GM18868 (cell line): Measurements from ENCODE around the gene SH3PXD2A.

Experiments
- ATAC-seq: cut with Tn5 transposase; IDR thresholded peaks from one replicate; pipeline ENCODE4 v1.9.1; 2021; ENCODE audit warnings: mild to moderate bottlenecking, moderate library complexity; ENCODE audit not compliant: unreplicated experiment

Gene SH3PXD2A

DNA sequence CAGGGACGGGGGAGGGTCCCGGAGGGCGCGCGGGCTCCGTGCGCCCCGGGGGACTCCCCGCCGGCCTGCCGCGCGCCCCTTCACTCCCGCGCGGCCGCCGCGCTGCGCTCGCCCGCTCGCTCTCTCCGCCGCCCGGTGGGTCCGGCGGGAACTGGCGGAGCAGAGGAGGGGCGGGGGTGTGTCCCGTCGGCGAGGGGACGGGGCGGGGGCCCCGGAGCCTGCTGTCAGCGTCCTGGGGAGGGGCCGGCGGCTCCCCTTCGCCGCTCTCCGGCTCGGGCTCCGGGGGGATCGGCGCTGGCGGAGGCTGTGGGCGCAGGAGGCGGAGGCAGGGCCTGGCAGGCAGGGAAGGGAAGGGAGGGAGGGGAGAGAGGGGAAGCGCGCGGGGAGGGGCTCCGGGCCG lies at the start of gene SH3PXD2A:
Gene SH3PXD2A, minus strand, starts transcription at position 153 of the 400 bp plus-strand sequence. CDS start 310 bp downstream, outside the sequence.
- ATAC-seq, result no peak

GRCh38 chr10:103901299-103901698 lies 45.9 kb upstream of the SH3PXD2A start:
- no peak for ATAC-seq

DNA sequence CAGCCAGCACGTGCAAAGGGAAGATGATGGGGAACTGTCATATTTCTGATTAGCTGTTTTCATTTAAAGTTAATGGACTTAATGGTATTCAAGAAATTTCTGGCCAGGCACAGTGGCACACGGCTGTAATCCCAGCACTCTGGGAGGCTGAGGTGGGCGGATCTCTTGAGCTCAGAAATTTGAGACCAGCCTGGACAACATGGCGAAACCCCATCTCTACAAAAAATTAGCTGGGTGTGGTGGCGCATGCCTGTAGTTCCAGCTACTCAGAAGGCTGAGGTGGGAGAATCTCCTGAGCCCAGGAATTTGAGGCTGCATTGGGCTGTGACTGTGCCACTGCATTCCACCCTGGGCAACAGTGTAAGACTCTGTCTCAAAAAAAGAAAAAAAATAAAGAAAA lies 43.9 kb upstream of the SH3PXD2A start:
- no peak for ATAC-seq

DNA sequence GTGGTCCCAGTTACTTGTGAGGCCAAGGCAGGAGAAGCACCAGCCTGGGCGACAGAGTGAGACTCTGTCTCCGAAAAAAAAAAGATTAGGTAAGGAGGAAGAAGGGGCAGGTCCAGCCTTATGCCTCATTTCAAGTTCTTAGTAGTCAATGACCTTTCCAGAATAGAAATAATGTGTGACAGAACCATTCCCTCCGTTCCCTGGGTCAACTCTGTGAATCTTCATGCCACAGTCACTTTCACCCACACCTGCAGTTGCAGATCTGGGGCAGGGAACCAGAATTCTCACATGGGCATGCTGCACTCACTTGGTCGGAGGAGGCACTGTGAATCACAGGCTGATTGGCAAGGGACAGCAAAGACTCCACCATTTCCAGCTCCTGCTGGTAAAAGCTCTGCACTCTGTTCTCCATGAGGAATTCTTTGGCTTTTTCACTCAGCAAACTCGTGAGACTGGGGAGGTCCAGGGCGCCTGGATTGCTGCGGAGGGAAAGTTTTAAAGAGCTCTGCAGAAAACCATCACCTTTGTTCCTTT lies 41.9 kb upstream of the SH3PXD2A start:
- ATAC-seq, result no peak

DNA sequence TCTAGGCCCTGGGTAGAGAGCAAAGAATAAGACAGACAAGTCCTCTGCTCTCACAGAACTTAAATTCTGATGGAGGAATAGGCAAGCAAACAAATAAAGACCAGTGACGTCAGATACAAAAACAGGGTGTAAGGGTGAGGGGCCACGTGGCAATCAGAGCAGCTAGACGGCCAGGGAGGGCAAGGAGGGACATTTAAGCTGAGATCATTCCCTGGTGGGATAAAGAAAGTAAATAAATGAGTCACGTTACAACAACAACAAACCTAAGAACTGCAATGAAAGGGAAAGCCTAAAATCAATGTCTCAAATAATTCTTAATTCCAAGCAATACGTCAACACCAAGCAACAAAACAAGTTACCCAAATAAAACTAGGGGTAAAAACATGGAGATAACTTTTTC lies 40.8 kb upstream of the SH3PXD2A start:
- ATAC-seq, result no peak

DNA sequence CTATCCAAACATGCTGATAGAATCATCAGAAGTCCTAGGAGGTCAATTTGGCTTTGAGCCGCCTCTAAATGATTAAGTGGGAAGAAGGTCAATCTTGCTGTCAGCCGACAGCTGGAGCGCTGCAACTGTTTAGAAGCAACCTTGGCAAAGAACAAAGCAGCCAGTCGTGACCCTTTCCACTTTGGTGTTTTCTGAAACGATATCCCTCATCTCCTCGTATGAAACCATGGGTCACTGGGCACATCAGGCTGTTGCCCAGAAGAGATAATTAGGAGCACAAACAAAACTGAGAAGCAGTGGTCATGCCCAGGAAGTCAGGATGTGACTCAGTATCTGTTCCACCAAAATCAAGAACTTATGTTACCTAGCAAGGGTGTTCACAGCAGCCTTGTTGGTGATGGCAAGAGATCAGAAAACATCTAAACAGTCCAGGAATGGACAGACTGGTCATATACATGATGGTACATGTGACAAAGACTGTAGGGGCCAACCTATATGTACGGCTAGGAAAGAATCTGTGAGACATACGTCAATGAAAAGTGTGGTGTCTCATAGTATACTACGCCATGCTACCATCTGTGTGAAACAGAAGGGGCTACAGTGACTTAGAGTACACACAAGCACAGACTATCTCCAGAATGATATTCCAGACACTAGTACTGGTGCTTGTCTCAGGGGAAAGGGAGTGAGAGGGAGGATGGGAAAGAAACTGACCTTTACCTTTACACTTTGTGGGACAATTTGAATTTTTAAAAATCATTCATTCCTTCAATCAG lies 40.2 kb upstream of the SH3PXD2A start:
- ATAC-seq, result no peak

DNA sequence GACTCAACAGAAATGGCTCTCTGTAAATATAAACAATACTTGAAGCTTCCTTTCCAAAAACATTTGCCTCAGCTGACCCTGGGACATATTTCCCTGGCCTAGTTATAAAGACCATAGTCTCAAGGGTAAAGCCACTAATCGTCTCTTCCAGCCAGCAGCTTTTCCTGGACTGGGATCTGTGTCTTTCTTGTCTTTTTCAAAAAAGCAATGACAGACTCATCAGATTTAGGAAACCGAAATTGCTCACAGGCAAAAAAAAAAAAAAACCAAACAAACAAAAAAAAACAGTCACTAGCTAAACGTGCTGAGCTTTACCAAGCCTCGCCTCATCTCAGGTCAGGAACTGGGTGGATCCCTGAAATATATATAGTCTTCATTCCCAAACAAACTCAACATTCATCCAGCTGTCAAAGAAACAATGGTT lies 39.1 kb upstream of the SH3PXD2A start:
- no peak for ATAC-seq

GRCh38 chr10:103893817-103894216 lies 38.4 kb upstream of the SH3PXD2A start:
- no peak for ATAC-seq

DNA sequence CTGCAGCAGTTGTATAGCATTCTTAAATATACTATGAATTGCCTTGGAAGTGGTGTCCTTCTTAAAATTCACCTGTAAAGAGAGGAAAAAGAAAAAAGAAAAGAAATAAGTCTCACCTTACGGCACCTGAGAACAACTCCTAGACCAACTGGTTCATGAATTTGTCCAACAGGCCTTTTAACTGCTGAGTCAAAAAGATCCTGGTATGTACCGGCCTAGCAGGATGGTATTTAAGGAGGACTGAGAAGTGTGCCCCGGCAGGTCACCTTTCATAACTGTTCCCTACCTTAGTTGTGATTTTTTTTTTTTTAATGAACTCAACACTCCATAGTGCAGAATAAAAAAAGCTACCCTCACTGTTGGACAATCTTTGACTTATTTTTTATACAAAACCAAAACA lies 36.8 kb upstream of the SH3PXD2A start:
- no peak for ATAC-seq

DNA sequence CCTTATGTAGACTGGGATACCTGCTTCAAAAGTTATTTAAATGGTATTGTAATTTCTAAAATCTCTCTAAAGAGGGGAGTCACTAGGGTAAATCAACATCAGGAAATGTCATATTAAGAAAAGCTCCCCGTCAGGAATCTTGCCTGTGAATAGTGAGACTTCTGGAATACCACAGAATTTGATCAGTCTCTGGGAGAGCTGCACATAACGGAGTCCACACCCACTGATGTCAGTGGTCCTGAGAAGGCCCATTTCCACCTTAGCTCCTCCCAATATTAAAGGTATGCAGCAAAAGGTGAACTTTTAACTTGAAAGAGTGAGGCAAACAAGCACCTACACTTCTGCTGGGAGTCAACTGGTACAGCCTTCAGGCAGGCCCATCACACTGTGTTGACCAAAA lies 35.3 kb upstream of the SH3PXD2A start:
- no peak for ATAC-seq

- no peak for ATAC-seq
These were observed 34.9 kb upstream of the SH3PXD2A start for GRCh38 chr10:103890194-103890658.

- no peak for ATAC-seq
These were observed 33.8 kb upstream of the SH3PXD2A start for GRCh38 chr10:103889121-103889720.

GRCh38 chr10:103888113-103888841 lies 32.9 kb upstream of the SH3PXD2A start:
- peak; percentile 69 for ATAC-seq

- ATAC-seq, result no peak
These were observed 30.2 kb upstream of the SH3PXD2A start for GRCh38 chr10:103885617-103886016.

- ATAC-seq, result no peak
These were observed 29.3 kb upstream of the SH3PXD2A start for GRCh38 chr10:103884681-103885139.

DNA sequence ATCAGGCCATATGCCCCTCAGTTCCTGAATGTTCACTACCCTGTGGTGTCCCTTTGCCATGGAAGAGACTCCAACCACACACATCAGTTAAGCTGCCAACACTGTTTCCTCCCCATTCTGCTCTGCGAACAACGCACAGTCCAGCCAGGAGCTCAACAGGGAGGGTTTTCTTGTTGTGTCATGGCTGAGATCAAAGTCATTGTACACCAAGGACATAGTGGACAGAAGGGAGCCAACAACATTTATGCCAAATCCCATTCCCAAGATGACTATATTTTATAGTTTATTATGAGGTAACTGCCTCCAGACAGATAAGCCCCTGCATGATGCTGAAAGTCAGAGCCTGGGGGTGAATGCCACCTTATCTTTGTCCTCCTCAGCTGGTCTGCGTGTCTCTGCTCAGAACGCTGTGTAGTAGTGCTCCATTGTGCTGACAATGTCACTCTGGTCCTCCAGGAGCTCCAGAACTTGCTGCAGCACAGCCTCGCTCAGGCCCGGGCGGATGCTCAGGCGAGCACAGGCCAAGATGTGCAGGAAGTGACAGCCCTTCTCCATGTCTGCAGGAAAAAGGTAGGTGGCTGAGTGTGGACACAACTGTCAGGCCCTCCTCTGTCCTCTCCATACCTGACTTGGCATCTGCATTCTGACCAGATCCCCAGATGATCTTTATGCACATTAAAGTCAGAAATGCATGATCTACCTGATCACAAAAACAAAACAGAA lies 27.1 kb upstream of the SH3PXD2A start:
- ATAC-seq, result no peak

DNA sequence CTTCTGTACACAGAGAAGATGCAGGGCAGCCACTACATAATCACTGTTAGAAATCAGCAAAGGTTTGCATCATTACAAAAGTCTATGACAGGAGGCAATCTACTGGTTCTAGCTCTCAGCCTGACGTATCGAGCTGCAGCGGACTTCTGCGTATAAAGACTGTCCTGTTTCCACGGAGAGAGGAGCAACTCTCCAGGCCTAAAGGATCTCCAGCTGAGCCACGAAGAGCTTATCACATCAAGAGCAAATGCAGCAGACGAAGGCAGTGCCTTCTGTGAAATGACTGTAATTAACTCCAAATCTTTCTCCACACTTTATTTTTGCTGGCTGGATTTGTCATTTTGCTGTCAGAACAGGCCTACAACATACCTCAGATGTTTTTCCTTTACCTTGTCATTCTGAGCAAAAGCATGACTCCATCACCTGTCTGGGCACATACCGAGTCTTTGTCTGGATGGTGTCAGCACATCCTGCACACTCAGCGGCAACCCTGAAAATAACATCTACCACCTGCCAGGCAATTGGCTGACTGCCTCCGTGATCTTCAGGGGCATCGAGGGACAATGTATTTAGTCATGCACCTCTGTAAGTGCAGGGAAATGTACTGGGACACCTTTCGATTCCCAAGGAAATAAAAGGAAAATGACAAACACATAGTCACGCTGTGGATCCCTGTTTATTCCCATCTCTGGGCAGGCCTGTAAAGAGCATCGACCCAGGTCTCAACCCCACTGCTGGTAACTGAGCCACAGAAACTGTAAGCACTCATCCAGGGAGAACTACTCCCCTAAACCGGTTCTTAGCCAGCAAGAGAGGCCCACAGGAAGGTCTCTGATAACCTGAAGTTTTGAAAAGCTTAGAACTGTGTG lies 26.3 kb upstream of the SH3PXD2A start:
- no peak for ATAC-seq

- ATAC-seq, result no peak
These were observed 24.5 kb upstream of the SH3PXD2A start for GRCh38 chr10:103879831-103880230.

GRCh38 chr10:103879409-103879808 lies 24.0 kb upstream of the SH3PXD2A start:
- ATAC-seq, result no peak

DNA sequence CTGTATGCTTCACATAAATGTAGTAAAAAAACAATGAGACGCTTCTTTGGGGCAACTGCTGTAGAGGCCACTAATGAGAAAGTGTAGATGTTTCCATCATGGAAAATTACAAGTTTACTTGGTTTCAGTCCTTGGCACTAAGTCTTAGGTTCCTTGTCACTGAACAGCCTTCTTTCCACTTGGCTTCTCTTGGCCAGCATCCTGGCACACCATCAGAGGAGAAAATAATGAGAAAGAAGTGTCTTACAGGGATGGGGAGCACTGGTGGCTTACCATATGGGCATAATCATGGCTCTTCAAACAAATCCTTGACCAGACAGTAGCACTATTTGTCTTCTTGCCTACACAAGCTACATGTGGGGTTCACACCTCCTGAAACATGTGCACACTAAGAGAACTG lies 22.5 kb upstream of the SH3PXD2A start:
- no peak for ATAC-seq
